Caki2 (cell line): Measurements from ENCODE around the gene DEFB112. TPM values are rescaled to one million over a fixed set of nuclear protein-coding genes. Genes with fewer than 3 reads are reported as not detected.
A peak's percentile ranks its signal among the peaks of the same experiment; 100 is the strongest.

Experiments
- DNase-seq: peaks from one replicate; pipeline ENCODE4 v3.0.0-alpha.2; 2015; ENCODE audit warnings: low read depth
- in situ Hi-C: cut with HindIII; loops from 2 replicates; pipeline ENCODE4 v1.10.0; 2016; ENCODE audit warnings: low sequenced_read_pairs, low pct_unique_long_range_greater_than_20kb, mixed read lengths
- total RNA-seq: library from RNA; depleted of rRNA; stranded (reverse); fragments of >200 nt; shearing (Covaris generic); gene quantifications from 2 replicates; pipeline ENCODE4 v1.2.3, GENCODE V29; 2014; ENCODE audit warnings: low replicate concordance; rRNA removed

Gene DEFB112, protein sequence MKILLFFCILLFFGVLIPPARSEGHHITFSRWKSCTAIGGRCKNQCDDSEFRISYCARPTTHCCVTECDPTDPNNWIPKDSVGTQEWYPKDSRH
- total RNA-seq, result not detected in 2 replicates

DNA sequence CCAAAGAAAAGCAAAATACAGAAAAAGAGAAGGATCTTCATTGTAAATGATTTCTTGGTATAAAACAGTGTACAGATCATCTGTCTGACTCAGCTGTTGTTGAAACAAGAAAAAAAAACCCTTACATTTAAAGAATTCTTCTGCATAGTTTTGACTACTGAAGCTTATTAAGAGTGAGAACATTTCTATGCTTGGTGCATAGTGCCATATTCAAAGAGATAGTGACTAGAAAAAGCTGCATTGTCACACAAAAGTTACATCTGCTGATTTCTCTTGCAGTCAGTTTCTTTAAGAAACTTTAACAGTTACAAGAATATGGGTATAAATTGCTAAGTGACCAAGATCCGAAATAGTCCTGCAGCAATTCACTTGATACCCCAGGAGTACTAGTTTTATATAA, at the start of gene DEFB112:
TSS of gene DEFB112 (minus strand) at position 101 of the 400 bp plus-strand sequence. CDS start at position 41, 60 bp downstream.
- DNase-seq, result no peak
- in situ Hi-C loops, result no loop called here

GRCh38 chr6:50098641-50098993, 48.9 kb upstream of the DEFB112 start:
- in situ Hi-C loops, result no loop called here

DNA sequence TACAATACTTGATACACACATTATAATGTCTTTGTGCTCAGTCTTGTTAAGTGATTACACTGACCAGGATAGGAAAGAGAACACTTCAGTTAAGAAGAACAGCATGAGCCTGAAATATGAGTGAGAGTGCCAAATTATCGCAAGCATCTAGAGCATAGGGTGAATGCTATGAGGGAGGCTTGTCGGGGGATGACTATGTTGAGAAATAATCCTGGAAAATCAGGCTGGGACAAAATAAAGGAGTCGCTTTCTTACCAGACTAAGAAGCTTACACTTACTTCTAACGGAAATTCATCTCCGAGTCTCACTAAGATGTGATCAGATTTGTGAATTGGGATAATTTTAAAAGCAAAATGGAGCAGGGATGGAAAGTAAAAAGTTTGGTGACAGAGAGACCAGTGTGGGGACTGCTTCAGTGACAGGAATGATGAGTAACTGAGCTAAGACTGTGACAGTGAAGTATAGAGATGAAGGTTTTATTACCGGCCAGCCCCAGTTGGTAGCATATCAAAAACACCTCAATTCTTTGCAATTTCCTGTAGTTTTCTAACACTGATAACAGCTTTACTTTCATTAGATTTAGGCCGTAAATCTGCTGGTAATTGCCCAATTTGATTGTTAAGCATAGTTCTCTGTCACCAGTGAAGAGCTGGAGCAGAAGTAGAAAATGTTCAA, 48.4 kb upstream of the DEFB112 start:
- in situ Hi-C loops, result no loop called here
- DNase-seq, result no peak

More at GRCh38 chr6:50098641-50098993, 48.9 kb upstream of the DEFB112 start:
- DNase-seq, result no peak

DNA sequence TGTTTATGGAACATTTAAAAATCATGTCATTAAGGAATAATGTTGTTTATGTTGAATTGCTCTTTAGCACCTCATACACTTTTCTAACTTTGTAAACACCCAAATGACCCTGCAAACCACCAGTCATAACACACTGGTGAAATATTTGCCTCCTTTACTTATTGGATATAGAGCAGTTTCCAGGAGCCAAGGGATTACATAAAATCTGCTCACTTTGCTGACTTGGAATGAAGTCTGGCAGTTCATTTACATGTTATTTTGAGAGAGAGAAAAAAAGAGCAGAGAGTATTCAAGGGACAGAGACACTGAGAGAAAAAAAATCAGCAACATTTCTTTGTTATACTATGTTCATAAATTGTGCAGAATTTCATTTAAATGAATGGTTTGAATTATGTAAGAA, 46.6 kb upstream of the DEFB112 start:
- no peak for DNase-seq
- in situ Hi-C loops, result no loop called here

DNA sequence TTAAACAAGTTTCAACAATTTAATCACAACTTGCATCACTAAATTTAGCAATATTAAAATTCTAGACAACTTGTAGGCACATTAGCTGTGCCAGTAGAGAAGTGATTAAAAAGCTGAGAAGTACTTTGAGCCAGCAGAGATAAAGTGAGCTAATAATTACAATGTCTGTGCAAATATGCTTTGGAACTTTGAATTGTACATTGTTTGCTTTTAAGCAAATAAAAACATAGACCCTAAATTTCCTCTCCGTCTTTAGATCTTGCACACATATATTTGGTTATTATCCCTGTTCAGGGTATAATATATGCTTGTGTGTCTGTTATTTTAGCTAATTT, 44.2 kb upstream of the DEFB112 start:
- DNase-seq, result no peak
- in situ Hi-C loops, result no loop called here

GRCh38 chr6:50093116-50093937, 43.6 kb upstream of the DEFB112 start:
- in situ Hi-C loops, result no loop called here
- no peak for DNase-seq

GRCh38 chr6:50091641-50092040, 41.9 kb upstream of the DEFB112 start:
- in situ Hi-C loops, result no loop called here
- no peak for DNase-seq

DNA sequence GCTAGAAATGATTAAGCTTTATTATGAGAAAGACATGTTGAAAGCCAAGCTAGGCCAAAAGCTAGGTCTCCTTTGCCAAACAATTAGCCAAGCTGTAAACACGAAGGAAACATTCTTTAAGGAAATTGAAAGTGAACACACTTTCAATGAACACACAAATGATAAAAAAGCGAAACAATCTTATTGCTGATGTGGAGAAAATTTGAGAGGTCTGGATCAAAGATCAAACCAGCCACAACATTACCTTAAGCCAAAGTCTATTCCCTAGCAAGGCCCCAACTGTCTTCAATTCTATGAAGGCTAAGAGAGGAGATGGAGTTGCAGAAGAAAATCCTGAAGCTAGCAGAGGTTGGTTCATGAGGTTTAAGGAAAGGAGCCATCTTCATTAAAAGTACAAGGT, 40.2 kb upstream of the DEFB112 start:
- in situ Hi-C loops, result no loop called here
- DNase-seq, result no peak

DNA sequence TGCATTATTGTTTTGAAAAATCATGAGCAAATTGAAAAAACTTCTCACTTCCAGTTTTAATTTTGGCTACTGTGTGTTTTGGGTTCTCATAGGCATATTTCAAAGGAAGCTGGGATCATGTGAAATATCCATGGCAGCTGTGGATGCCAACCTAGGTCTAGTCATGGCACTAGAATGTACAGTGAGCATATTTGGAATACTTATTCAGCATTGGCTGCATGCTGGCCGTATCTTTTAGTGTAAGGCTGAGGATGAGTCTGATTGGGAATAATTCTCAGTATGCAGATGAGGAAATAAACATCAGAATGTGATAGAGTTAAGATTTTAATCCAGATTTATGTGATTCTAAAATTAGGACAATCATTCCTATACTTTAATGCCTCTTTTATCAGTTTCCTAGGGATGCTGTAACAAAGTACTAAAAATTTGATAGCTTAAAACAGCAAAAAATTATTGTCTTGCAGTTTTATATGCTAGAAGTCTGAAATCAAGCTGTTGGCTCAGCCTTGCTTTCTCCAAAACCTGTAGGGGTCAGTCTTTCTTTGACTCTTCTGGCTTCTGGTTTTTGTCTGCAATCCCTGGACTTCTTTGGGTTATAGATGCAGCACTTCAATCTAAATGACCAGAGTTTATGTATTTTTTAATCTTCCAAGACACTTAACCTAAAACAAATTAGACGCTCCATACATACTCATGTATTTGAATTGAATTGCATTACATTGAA, 37.7 kb upstream of the DEFB112 start:
- in situ Hi-C loops, result no loop called here
- DNase-seq, result no peak

DNA sequence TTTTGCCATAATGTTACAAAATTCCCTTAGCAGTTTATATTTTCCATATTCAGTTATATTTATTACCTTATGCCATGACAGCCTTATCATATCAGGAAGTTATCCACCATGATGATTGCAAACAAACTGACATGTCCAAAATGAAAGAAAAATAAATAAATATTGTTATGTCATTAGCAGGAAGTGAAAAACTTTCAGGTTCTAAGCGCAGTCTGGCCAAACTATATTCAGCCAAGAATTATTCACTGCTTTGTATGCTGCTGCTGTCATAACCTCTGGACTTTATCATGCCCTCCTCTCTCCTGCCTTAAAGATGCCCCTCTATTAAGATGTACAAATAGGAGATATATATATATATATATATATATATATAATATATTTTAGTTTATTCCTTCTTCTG, 27.7 kb upstream of the DEFB112 start:
- in situ Hi-C loops, result no loop called here
- DNase-seq, result no peak

DNA sequence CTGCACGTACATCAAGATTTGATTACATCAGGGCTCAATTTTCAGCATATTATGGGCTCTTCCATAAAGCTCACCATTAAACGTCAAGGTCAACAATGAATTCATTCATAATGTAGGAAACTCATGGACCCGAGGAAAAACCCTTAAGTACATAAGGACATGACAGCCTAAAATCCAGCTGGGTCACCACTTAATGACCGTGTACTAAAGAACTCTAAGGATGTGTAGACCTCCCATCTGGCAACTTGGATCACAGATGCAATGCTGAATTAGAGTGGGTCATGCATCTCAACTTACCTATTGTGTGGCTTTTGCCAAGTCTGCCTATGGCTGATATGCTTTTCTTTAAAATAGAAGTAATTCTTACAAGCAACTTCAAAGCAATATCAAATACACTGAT, 26.7 kb upstream of the DEFB112 start:
- no peak for DNase-seq
- in situ Hi-C loops, result no loop called here

DNA sequence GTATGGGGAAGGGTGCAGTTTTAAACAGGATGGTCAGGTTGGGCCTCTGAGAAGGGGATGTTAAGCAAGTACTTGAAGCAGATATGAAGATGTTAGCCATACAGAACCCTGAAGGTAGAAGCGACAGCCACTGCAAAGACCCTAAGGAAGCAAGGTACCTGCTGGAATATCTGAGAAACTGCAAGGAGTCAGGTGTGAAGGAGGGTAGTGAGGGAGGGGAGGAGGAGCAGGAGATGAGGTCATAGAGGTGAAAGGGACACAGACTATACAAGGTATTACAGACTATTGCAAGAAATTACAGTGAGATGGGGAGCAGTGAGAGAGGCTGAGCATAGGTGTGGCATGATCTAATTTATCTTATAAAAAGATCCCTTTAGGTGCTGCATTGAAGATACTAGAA, 22.2 kb upstream of the DEFB112 start:
- DNase-seq, result no peak
- in situ Hi-C loops, result no loop called here

- in situ Hi-C loops, result no loop called here
- no peak for DNase-seq
Observed at GRCh38 chr6:50070101-50070500, 20.4 kb upstream of the DEFB112 start.

- in situ Hi-C loops, result no loop called here
- DNase-seq, result no peak
Observed at GRCh38 chr6:50062051-50062450, 12.3 kb upstream of the DEFB112 start.

- in situ Hi-C loops, result no loop called here
- DNase-seq, result no peak
Observed at GRCh38 chr6:50056242-50056641, 6.5 kb upstream of the DEFB112 start.

- DNase-seq, result no peak
- in situ Hi-C loops, result no loop called here
Observed at GRCh38 chr6:50047026-50047425, 2.7 kb downstream of the DEFB112 start.

- in situ Hi-C loops, result no loop called here
- peak; percentile 2 for DNase-seq
Observed at GRCh38 chr6:50030777-50031562, 18.8 kb downstream of the DEFB112 start.

DNA sequence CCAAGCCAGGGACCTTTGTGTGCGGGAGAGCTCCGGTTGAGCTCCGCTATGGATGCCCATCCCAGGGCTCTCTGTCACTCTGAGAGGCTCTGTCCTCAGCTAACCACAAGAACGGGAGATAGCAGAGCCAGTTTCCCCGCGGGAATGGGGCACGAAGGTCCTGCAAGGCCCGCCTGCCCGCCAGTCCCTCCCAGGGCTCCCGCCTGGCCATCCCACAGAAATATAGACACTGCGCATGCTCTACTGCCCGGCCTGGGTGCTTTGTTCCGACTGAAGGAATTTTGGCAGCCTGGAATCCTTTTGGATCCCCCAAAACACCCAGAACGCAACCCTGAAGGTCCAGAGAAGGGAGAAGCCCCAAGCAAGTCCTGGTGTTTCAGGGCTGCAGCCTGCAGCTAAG, 19.4 kb downstream of the DEFB112 start:
- DNase-seq, result no peak

More for the DNA sequence above, 19.4 kb downstream of the DEFB112 start:
- in situ Hi-C loops, result no loop called here
